PC-9 (cell line): ENCODE measurements around the gene CLCN6. TPM values are rescaled to one million over a fixed set of nuclear protein-coding genes. Genes with fewer than 3 reads are reported as not detected.

Experiments
- BruUV-seq: library from RNA; stranded (reverse); fragments of 400-500 nt; replicated peaks from 2 replicates; lab custom pipeline; 2021; lab: Mats Ljungman, UMichigan
- CTCF ChIA-PET: fragments of 300-600 bp; sonication (Branson Sonifier 250); formaldehyde crosslinking; loops from one replicate; lab custom pipeline; 2022; ENCODE audit warnings: antibody characterized with exemption; lab: Charles Lee
- POLR2A ChIA-PET: fragments of 300-600 bp; sonication (Branson Sonifier 250); formaldehyde crosslinking; loops from one replicate; lab custom pipeline; 2022; ENCODE audit warnings: antibody characterized with exemption; ENCODE audit not compliant: unreplicated experiment; lab: Charles Lee
- DNase-seq, 2 experiments: peaks; one replicate each; pipeline versions ENCODE4 v3.0.0 to v3.0.0-alpha.2; 2015 to 2022; ENCODE audit warnings: mixed read lengths in 1 of 2
- H2AFZ ChIP-seq: fragments of 200-600 bp; sonication (generic); 2 replicates; pipeline ENCODE4 v1.8.1; 2017; ENCODE audit warnings: antibody characterized with exemption
- H3F3A ChIP-seq: fragments of 200-600 bp; sonication (generic); 2 replicates; pipeline ENCODE4 v1.8.1; 2017; ENCODE audit warnings: antibody characterized with exemption, mild to moderate bottlenecking, low read depth; ENCODE audit not compliant: insufficient read depth
- H3K27ac ChIP-seq: fragments of 200-600 bp; sonication (generic); 2 replicates; pipeline ENCODE4 v1.6.1; 2016; ENCODE audit warnings: mixed run types
- H3K27me3 ChIP-seq: fragments of 200-600 bp; sonication (generic); 2 replicates; pipeline ENCODE4 v1.6.1; 2016; ENCODE audit warnings: low read depth, mixed run types; ENCODE audit not compliant: insufficient read depth
- H3K36me3 ChIP-seq: fragments of 200-600 bp; sonication (generic); 2 replicates; pipeline ENCODE4 v1.6.1; 2016; ENCODE audit warnings: low read depth, mixed run types
- H3K4me1 ChIP-seq: fragments of 200-600 bp; sonication (generic); replicated peaks from 2 replicates; pipeline ENCODE4 v1.6.1; 2016; ENCODE audit warnings: mixed run types; ENCODE audit not compliant: insufficient read depth
- H3K4me2 ChIP-seq: fragments of 200-600 bp; sonication (generic); 2 replicates; pipeline ENCODE4 v1.6.1; 2017; ENCODE audit warnings: mixed run types
- H3K4me3 ChIP-seq: fragments of 200-600 bp; sonication (generic); 2 replicates; pipeline ENCODE4 v1.6.1; 2016; ENCODE audit warnings: mixed run types
- H3K79me2 ChIP-seq: fragments of 200-600 bp; sonication (generic); 2 replicates; pipeline ENCODE4 v1.6.1; 2017; ENCODE audit warnings: low read depth, mixed run types
- H3K9me2 ChIP-seq: fragments of 200-600 bp; sonication (generic); 2 replicates; pipeline ENCODE4 v1.8.1; 2017; ENCODE audit warnings: mild to moderate bottlenecking; ENCODE audit not compliant: insufficient read depth
- H3K9me3 ChIP-seq: fragments of 200-600 bp; sonication (generic); 2 replicates; pipeline ENCODE4 v1.8.1; 2016; ENCODE audit warnings: low read depth; ENCODE audit not compliant: insufficient read depth
- H4K20me1 ChIP-seq: fragments of 200-600 bp; sonication (generic); 2 replicates; pipeline ENCODE4 v1.8.1; 2017; ENCODE audit not compliant: insufficient read depth
- EZH2 ChIP-seq: fragments of 200-600 bp; sonication (generic); IDR thresholded peaks from 2 replicates; pipeline ENCODE4 v1.8.0; 2017; ENCODE audit warnings: antibody characterized with exemption, low read depth
- intact Hi-C: fragments of 100-400 bp; cut with micrococcal nuclease; formaldehyde crosslinking; loops from one replicate; pipeline ENCODE4 v1.10.0; 2022; ENCODE audit not compliant: unreplicated experiment
- total RNA-seq: library from RNA; stranded (reverse); gene quantifications from 2 replicates; pipeline ENCODE4 v1.2.3, GENCODE V29; 2021
- TF ChIP-seq, protein P1 (sequence below): fragments of 200-600 bp; sonication (generic); conservative IDR thresholded peaks from 2 replicates; pipeline ENCODE4 v1.6.1; 2017; ENCODE audit warnings: mixed run types, antibody characterized with exemption, mild to moderate bottlenecking, moderate library complexity

The CLCN6 gene
- total RNA-seq, 1 experiment from 2014 or later: 16.7 TPM

DNA sequence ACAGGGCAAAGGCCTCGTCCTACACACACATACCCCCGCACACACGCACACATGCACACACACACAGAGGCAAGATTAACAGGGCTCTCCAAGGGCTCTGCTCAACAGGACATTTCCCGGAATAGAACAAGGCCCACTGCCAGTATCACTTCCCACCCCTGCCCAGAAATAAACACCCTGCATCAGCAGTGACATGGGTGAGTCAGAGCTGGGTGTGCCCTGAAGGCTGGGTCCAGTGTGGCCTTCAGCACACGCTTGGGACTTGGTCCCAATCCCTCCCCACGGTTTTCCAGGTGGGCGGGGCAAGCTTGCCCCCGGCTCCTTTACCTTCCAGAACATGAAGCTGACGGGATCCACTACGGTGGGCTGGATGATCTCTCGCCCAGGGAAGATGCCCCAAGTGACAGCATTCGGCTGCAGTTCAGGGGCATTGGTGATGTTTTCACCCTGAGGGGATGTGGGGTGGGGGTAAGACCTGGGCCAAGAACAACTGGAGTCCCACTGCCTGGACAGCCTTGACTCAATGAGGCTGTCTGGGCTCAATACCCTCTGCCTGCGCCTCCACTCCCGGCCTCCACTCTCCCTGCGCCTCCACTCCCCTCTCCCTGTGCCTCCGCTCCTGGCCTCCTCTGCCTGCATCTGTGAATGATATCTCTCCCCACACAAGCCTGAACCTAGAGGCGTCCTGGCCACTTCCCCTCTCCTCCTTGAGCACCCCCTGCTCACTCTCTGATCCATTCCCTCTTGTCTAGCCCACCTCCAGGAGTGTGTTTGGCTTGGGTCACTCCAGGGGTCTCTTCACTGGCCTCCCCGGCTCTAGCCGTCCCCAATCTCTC is 14.9 kb upstream of the CLCN6 start:
- Histone ChIP-seq H3K27ac (no peak overlapping the region), H3K36me3 (no peaks in the 10 kb centered on the region), H3K27me3 (no peaks in the 10 kb centered on the region), H4K20me1 (no peaks in the 10 kb centered on the region), H3K9me2 (no peaks in the 10 kb centered on the region), H3K4me1 (peaks cover 4% of the 10 kb centered on the region), H3K4me2 (peak overlapping the region; percentile 16; the same call in 1 of the 2 replicates), H2AFZ (no peak overlapping the region), H3K79me2 (no peaks in the 10 kb centered on the region), H3K4me3 (no peak overlapping the region), H3K9me3 (no peaks in the 10 kb centered on the region), H3F3A (no peaks in the 10 kb centered on the region)
- POLR2A ChIA-PET: interaction anchor here (0.6 kb wide), 2 partner anchors 13 to 31 kb away, joined by 4 read pairs; no protein-coding TSS in a partner anchor
- CTCF ChIA-PET: no interaction called here
- intact Hi-C loops: loop anchor here (1.0 kb wide), 1 partner anchor 15 kb away; the partner anchor contains the start of gene CLCN6
- DNase-seq: peak in 1 of 2 experiments; percentile 70
- no peak for TF ChIP-seq EZH2
- TF ChIP-seq, protein P1, sequence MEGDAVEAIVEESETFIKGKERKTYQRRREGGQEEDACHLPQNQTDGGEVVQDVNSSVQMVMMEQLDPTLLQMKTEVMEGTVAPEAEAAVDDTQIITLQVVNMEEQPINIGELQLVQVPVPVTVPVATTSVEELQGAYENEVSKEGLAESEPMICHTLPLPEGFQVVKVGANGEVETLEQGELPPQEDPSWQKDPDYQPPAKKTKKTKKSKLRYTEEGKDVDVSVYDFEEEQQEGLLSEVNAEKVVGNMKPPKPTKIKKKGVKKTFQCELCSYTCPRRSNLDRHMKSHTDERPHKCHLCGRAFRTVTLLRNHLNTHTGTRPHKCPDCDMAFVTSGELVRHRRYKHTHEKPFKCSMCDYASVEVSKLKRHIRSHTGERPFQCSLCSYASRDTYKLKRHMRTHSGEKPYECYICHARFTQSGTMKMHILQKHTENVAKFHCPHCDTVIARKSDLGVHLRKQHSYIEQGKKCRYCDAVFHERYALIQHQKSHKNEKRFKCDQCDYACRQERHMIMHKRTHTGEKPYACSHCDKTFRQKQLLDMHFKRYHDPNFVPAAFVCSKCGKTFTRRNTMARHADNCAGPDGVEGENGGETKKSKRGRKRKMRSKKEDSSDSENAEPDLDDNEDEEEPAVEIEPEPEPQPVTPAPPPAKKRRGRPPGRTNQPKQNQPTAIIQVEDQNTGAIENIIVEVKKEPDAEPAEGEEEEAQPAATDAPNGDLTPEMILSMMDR: no peak
- BruUV-seq: no TSS peak

DNA sequence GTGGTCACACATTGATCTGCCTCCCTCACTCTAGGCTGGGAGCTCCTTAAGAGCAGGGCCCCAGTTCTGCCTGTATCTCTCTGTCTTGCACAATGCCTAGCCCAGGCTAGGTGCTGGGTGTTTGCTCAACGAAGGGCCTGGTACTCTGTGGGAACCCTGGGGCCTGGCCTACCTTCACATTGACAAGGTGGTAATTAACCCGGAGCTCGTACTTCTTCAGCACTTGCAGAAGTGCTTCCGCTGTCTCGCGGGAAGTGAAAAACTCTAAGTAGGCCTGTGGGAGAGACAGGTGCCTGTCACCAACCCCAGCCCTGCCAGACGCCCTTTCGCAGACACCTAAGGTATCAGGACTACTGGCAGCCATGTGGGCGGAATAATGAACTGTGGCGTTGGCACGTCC is 13.9 kb upstream of the CLCN6 start:
- Histone ChIP-seq H3K27ac (no peak overlapping the region), H3F3A (no peaks in the 10 kb centered on the region), H3K4me2 (no peak overlapping the region), H3K4me1 (peaks cover 4% of the 10 kb centered on the region), H2AFZ (no peak overlapping the region), H3K79me2 (no peaks in the 10 kb centered on the region), H3K27me3 (no peaks in the 10 kb centered on the region), H3K4me3 (no peak overlapping the region), H3K9me3 (no peaks in the 10 kb centered on the region), H3K36me3 (no peaks in the 10 kb centered on the region), H3K9me2 (no peaks in the 10 kb centered on the region), H4K20me1 (no peaks in the 10 kb centered on the region)
- ChIA-PET CTCF (no interaction called here), POLR2A (no interaction called here)
- TF ChIP-seq EZH2: no peak
- TF ChIP-seq, protein P1: no peak
- no peak for DNase-seq
- BruUV-seq: no TSS peak
- intact Hi-C loops: no loop called here

DNA sequence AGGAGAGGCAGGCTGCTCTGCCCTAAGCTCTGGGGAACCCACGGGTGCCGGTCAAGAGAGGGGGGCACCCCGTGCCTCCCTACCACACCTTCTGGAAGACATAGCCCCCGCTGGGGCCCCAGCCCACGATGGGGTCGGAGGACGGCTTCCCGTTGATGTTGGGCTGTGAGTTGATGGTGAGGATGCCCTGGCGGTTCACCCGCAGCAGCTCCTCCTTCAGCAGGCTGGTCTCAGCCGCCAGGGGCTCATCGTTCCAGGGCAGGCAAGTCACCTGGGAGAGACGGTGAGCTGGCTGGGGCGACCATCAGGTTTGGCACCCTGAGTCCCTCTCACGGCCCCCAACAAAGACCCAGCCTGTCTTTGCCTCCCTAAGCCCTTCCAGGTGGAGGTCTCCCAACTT is 12.2 kb upstream of the CLCN6 start:
- intact Hi-C loops: no loop called here
- no peaks in the 10 kb centered on the region for H3K9me2 ChIP-seq
- H3K79me2 ChIP-seq: no peaks in the 10 kb centered on the region
- no peak overlapping the region for H3K27ac ChIP-seq
- no peak for TF ChIP-seq EZH2
- TF ChIP-seq, protein P1: no peak
- H3F3A ChIP-seq: no peaks in the 10 kb centered on the region
- no peak overlapping the region for H2AFZ ChIP-seq
- POLR2A ChIA-PET: no interaction called here
- CTCF ChIA-PET: no interaction called here
- no TSS peak for BruUV-seq
- no peaks in the 10 kb centered on the region for H3K9me3 ChIP-seq
- no peak overlapping the region for H3K4me3 ChIP-seq
- no peaks in the 10 kb centered on the region for H3K27me3 ChIP-seq
- H3K36me3 ChIP-seq: no peaks in the 10 kb centered on the region
- peaks cover 4% of the 10 kb centered on the region; the same call in 1 of the 2 replicates for H3K4me1 ChIP-seq
- no peak overlapping the region for H3K4me2 ChIP-seq
- DNase-seq: no peak
- H4K20me1 ChIP-seq: no peaks in the 10 kb centered on the region
